Breast epithelium (tissue), 3 donors: ENCODE data around the gene ROBO3.

Source experiments
- POLR2A ChIP-seq: fragments of 450-650 bp; IDR thresholded peaks from one replicate; pipeline ENCODE4 v1.6.1; 2016; ENCODE audit warnings: antibody characterized with exemption, mild to moderate bottlenecking, moderate library complexity
- TF ChIP-seq, protein P1 (sequence below), 3 donors: fragments of 450-650 bp; IDR thresholded peaks; one replicate each; pipeline ENCODE4 v1.5.1; 2016 to 2017; ENCODE audit warnings: antibody characterized with exemption in 3 of 3, mild to moderate bottlenecking in 3 of 3, moderate library complexity in 3 of 3

DNA sequence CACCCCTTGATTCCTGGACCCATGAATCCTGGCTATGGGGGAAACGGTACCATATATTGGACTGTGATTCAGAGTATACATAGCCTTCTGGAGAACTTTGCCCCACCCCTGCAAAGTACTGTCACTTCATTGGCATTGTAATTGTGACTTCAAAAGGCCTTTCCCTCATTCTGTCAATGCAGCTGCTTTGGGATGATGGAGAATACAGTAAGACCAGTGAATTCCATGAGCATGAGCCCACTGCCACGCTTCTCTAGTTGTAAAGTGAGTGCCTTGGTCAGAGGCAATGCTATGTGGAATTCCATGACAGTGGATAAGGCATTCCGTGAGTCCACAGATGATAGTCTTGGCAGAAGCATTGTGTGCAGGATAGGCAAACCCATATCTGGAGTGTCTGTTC, 39.4 kb upstream of the ROBO3 start:
- no peak for TF ChIP-seq POLR2A
- TF ChIP-seq, protein P1, sequence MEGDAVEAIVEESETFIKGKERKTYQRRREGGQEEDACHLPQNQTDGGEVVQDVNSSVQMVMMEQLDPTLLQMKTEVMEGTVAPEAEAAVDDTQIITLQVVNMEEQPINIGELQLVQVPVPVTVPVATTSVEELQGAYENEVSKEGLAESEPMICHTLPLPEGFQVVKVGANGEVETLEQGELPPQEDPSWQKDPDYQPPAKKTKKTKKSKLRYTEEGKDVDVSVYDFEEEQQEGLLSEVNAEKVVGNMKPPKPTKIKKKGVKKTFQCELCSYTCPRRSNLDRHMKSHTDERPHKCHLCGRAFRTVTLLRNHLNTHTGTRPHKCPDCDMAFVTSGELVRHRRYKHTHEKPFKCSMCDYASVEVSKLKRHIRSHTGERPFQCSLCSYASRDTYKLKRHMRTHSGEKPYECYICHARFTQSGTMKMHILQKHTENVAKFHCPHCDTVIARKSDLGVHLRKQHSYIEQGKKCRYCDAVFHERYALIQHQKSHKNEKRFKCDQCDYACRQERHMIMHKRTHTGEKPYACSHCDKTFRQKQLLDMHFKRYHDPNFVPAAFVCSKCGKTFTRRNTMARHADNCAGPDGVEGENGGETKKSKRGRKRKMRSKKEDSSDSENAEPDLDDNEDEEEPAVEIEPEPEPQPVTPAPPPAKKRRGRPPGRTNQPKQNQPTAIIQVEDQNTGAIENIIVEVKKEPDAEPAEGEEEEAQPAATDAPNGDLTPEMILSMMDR (IDR thresholded peaks at IDR 0.05), result no peak
